Testis (tissue), 2 donors: Measurements from ENCODE around the gene PRKAR2B.

Experiments used
- POLR2A ChIP-seq: fragments of 450-650 bp; IDR thresholded peaks from one replicate; pipeline ENCODE4 v1.6.1; 2017; ENCODE audit warnings: antibody characterized with exemption, mild to moderate bottlenecking, moderate library complexity
- TF ChIP-seq, protein P1 (sequence below), 3 experiments: fragments of 450-650 bp in 2 of 3; fragments of 200-600 bp in 1 of 3; sonication (generic) in 1 of 3; IDR thresholded peaks; one replicate each; pipeline ENCODE4 v1.5.1; 2016 to 2019; ENCODE audit warnings: antibody characterized with exemption in 3 of 3, mild to moderate bottlenecking in 2 of 3, moderate library complexity in 1 of 3

DNA sequence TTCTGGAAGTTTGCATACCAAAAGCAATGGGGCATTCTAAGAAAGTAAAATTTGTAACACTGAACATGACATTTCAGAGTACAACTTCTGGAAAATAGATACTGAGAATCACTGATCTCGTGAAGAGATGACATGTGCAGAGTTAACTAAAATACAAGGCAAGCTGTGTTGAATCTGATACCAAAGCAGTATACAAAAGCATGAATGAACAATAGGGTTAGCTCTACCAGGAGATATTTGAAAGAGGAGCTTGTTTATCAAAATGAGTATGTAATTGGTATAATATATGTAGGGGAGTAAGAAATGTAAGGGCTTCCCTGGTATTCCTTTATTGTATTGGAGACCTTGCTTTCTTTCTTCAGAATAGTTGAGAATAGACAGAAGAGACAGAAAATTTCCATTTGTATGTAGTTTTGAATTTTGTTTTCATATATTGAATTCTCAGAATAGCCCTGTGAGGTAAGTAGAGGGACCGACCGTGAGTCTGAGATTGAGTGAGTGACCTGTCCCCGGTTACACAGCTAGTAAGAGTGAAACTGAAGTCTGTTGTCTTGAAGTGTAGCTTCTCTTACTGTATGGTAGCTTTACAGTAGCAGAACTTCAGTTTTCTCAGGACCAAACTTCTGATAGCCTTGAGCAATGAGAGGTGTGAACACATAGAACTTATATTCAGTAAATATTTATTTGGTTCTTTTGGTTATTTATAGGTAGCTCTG, 129.3 kb downstream of the PRKAR2B start:
- TF ChIP-seq, protein P1, sequence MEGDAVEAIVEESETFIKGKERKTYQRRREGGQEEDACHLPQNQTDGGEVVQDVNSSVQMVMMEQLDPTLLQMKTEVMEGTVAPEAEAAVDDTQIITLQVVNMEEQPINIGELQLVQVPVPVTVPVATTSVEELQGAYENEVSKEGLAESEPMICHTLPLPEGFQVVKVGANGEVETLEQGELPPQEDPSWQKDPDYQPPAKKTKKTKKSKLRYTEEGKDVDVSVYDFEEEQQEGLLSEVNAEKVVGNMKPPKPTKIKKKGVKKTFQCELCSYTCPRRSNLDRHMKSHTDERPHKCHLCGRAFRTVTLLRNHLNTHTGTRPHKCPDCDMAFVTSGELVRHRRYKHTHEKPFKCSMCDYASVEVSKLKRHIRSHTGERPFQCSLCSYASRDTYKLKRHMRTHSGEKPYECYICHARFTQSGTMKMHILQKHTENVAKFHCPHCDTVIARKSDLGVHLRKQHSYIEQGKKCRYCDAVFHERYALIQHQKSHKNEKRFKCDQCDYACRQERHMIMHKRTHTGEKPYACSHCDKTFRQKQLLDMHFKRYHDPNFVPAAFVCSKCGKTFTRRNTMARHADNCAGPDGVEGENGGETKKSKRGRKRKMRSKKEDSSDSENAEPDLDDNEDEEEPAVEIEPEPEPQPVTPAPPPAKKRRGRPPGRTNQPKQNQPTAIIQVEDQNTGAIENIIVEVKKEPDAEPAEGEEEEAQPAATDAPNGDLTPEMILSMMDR (IDR thresholded peaks at IDR 0.05): no peak
- TF ChIP-seq POLR2A: no peak
